Endothelial cell of umbilical vein (primary cell): ENCODE data around the gene DMD. TPM values are rescaled to one million over a fixed set of nuclear protein-coding genes. Genes with fewer than 3 reads are reported as not detected.

ENCODE experiments used
- BruUV-seq: library from RNA; stranded (reverse); fragments of 400-500 nt; replicated peaks from 2 replicates; lab custom pipeline; 2021; lab: Mats Ljungman, UMichigan
- CTCF ChIA-PET: fragments of 300-600, 350-600 bp; sonication (Branson Sonifier 250); formaldehyde crosslinking; loops from one replicate; lab custom pipeline; 2021; ENCODE audit warnings: antibody characterized with exemption, inconsistent platforms; lab: Charles Lee
- POLR2A ChIA-PET: fragments of 300-600, 350-600 bp; sonication (Branson Sonifier 250); formaldehyde crosslinking; loops from one replicate; lab custom pipeline; 2021; ENCODE audit warnings: antibody characterized with exemption, inconsistent platforms; lab: Charles Lee
- DNase-seq: peaks from one replicate; pipeline ENCODE4 v3.0.0-alpha.2; 2011; ENCODE audit warnings: low read depth, low spot score
- FAIRE-seq: peaks from 2 replicates; lab custom pipeline; 2011; peaks lifted over from hg19 to GRCh38; lab: Jason Lieb, UNC
- H2AFZ ChIP-seq: 2 replicates; pipeline ENCODE4 v1.6.0; 2012; ENCODE audit warnings: low read depth, low read length, control low read depth, inconsistent platforms
- H3K27ac ChIP-seq: 2 replicates; pipeline ENCODE4 v1.5.1; 2011; ENCODE audit warnings: low read depth, mild to moderate bottlenecking, control low read depth, low read length, moderate library complexity; ENCODE audit not compliant: insufficient read depth
- H3K27me3 ChIP-seq, 2 experiments: 2 replicates each; pipeline versions ENCODE4 v1.6.0 to v1.6.1; 2011; ENCODE audit warnings: low read length in 2 of 2, mixed read lengths in 1 of 2; ENCODE audit not compliant: control insufficient read depth in 2 of 2, insufficient read depth in 2 of 2
- H3K36me3 ChIP-seq, 2 experiments: 2 replicates in 1 of 2; 3 replicates in 1 of 2; pipeline ENCODE4 v1.5.1; 2011; ENCODE audit warnings: low read length in 2 of 2, mild to moderate bottlenecking in 1 of 2, moderate library complexity in 1 of 2; ENCODE audit not compliant: control insufficient read depth in 2 of 2, insufficient read depth in 2 of 2; ENCODE audit errors: extremely low read depth in 1 of 2
- H3K4me1 ChIP-seq: 3 replicates; pipeline ENCODE4 v1.5.1; 2011; ENCODE audit warnings: mild to moderate bottlenecking, low read length; ENCODE audit not compliant: control insufficient read depth, insufficient read depth; ENCODE audit errors: extremely low read depth
- H3K4me2 ChIP-seq: 2 replicates; pipeline ENCODE4 v1.6.1; 2011; ENCODE audit warnings: low read length, control low read depth, mixed read lengths; ENCODE audit not compliant: insufficient read depth
- H3K4me3 ChIP-seq, 3 experiments: fragments of 200-600 bp in 1 of 3; sonication (generic), shearing (Covaris generic) in 1 of 3; replicated peaks in 1 of 3; 2 replicates each; pipeline ENCODE4 v1.5.1; 2011 to 2016; ENCODE audit warnings: control low read depth in 3 of 3, low read length in 3 of 3, mild to moderate bottlenecking in 2 of 3, inconsistent platforms in 1 of 3, low read depth in 1 of 3, moderate library complexity in 1 of 3; ENCODE audit not compliant: insufficient read depth in 1 of 3
- H3K79me2 ChIP-seq: 2 replicates; pipeline ENCODE4 v1.6.0; 2012; ENCODE audit warnings: low read length, inconsistent platforms; ENCODE audit not compliant: control insufficient read depth, insufficient read depth
- H3K9ac ChIP-seq: replicated peaks from 2 replicates; pipeline ENCODE3; 2011; ENCODE audit warnings: low read length, control low read depth; ENCODE audit not compliant: insufficient read depth; ENCODE audit errors: extremely low read depth
- H3K9me1 ChIP-seq: replicated peaks from 3 replicates; pipeline ENCODE4 v1.6.0; 2011; ENCODE audit warnings: mild to moderate bottlenecking, low read length; ENCODE audit not compliant: control insufficient read depth, insufficient read depth; ENCODE audit errors: extremely low read depth
- H3K9me3 ChIP-seq: replicated peaks from 2 replicates; pipeline ENCODE4 v1.5.1; 2012; ENCODE audit warnings: low read length, inconsistent platforms; ENCODE audit not compliant: control insufficient read depth, insufficient read depth
- H4K20me1 ChIP-seq: replicated peaks from 2 replicates; pipeline ENCODE3; 2011; ENCODE audit warnings: mild to moderate bottlenecking, low read length; ENCODE audit not compliant: control insufficient read depth, insufficient read depth; ENCODE audit errors: extremely low read depth
- EZH2 ChIP-seq: IDR thresholded peaks from 2 replicates; pipeline ENCODE4 v1.6.1; 2012; ENCODE audit warnings: borderline replicate concordance, low read depth, mild to moderate bottlenecking, moderate library complexity, low read length, inconsistent platforms; ENCODE audit not compliant: severe bottlenecking
- FOS ChIP-seq: IDR thresholded peaks from 2 replicates; pipeline ENCODE4 v1.6.1; 2011; ENCODE audit warnings: mild to moderate bottlenecking, low read length, moderate library complexity, borderline replicate concordance; ENCODE audit not compliant: insufficient read depth
- GATA2 ChIP-seq: IDR thresholded peaks from 2 replicates; pipeline ENCODE4 v1.7.0; 2011; ENCODE audit warnings: low read depth, mild to moderate bottlenecking, moderate library complexity, mixed read lengths, low read length; ENCODE audit not compliant: insufficient read length, insufficient read depth
- JUN ChIP-seq: IDR thresholded peaks from 2 replicates; pipeline ENCODE4 v1.6.1; 2011; ENCODE audit warnings: borderline replicate concordance, low read depth; ENCODE audit not compliant: insufficient read length, insufficient read depth
- MYC ChIP-seq: IDR thresholded peaks from one replicate; pipeline ENCODE4 v1.6.1; 2011; ENCODE audit warnings: mild to moderate bottlenecking, low read depth, low read length
- POLR2A ChIP-seq: IDR thresholded peaks from 2 replicates; pipeline ENCODE4 v1.6.1; 2012; ENCODE audit warnings: low read depth, mild to moderate bottlenecking, control low read depth, low read length
- POLR2AphosphoS5 ChIP-seq: IDR thresholded peaks from 2 replicates; pipeline ENCODE4 v1.6.1; 2012; ENCODE audit warnings: low read depth, mild to moderate bottlenecking, control low read depth, low read length, moderate library complexity; ENCODE audit not compliant: insufficient read depth
- dilution Hi-C: fragments of 300-500 bp; cut with MboI; formaldehyde crosslinking; loops from one replicate; pipeline ENCODE4 v1.15.0; 2019; ENCODE audit warnings: low sequenced_read_pairs; ENCODE audit not compliant: extremely low pct_ligation_motif_present
- intact Hi-C: fragments of 100-400 bp; cut with micrococcal nuclease; formaldehyde crosslinking; loops from one replicate; pipeline ENCODE4 v1.10.0; 2022
- polyA plus RNA-seq, 4 experiments: library from polyadenylated mRNA; depleted of rRNA in 3 of 4; stranded (reverse) in 3 of 4; unstranded in 1 of 4; fragments of >200 nt; gene quantifications; 2 replicates each; pipeline versions ENCODE4 v1.2.1 to v1.2.3, GENCODE V29; 2011 to 2012; ENCODE audit warnings: missing spikeins in 1 of 4
- total RNA-seq: library from RNA; stranded (reverse); gene quantifications from 2 replicates; pipeline ENCODE4 v1.2.3, GENCODE V29; 2021
- TF ChIP-seq, protein P1 (sequence below): IDR thresholded peaks from 2 replicates; pipeline ENCODE4 v1.6.1; 2011; ENCODE audit not compliant: insufficient read depth, insufficient read length
- TF ChIP-seq, protein P2 (sequence below), 2 donors: IDR thresholded peaks; 1 replicate in 1 of 2; 2 replicates in 1 of 2; pipeline ENCODE4 v1.5.1; 2011; ENCODE audit warnings: low read length in 2 of 2, mild to moderate bottlenecking in 2 of 2, moderate library complexity in 2 of 2, control low read depth in 1 of 2, inconsistent platforms in 1 of 2, low read depth in 1 of 2; ENCODE audit not compliant: insufficient read depth in 1 of 2; ENCODE audit errors: extremely low read depth in 1 of 2

Gene DMD
- total and polyA plus RNA-seq, 2 donors (not counting 3 experiments of a cell fraction or from before 2014, with no cell fraction given) = 7.3 to 9.0 TPM

DNA sequence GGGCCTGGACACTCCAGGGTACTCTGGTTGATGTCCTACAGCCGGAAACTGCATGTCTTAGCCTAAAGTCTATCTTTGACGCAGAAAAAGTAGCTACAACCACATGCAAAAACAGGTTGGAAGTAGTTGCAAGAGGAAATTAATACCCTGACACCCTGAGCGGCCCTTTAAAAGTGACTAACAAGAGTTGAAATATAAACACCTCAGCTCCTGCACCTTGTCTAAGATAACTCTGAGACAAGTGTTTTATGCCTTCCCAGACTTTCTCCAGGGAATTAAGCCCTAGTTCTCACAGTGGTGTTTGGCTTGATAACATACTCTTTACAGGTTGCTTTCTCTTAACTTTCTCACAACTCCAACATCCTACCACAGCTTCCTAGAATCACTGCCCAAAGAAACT lies 943.1 kb downstream of the DMD start:
- CTCF ChIA-PET = no interaction called here
- no peak for FAIRE-seq
- no TSS peak for BruUV-seq

More for the DNA sequence above, 943.1 kb downstream of the DMD start:
- no peaks in the 10 kb centered on the region for H3K4me1 ChIP-seq
- no peak overlapping the region for H2AFZ ChIP-seq
- intact Hi-C loops = no loop called here
- no peaks in the 10 kb centered on the region for H3K36me3 ChIP-seq
- TF ChIP-seq POLR2A (no peak), FOS (no peak), EZH2 (no peak), MYC (no peak), JUN (no peak), POLR2AphosphoS5 (no peak), GATA2 (no peak)
- TF ChIP-seq, protein P1, sequence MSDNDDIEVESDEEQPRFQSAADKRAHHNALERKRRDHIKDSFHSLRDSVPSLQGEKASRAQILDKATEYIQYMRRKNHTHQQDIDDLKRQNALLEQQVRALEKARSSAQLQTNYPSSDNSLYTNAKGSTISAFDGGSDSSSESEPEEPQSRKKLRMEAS = no peak
- TF ChIP-seq, protein P2, sequence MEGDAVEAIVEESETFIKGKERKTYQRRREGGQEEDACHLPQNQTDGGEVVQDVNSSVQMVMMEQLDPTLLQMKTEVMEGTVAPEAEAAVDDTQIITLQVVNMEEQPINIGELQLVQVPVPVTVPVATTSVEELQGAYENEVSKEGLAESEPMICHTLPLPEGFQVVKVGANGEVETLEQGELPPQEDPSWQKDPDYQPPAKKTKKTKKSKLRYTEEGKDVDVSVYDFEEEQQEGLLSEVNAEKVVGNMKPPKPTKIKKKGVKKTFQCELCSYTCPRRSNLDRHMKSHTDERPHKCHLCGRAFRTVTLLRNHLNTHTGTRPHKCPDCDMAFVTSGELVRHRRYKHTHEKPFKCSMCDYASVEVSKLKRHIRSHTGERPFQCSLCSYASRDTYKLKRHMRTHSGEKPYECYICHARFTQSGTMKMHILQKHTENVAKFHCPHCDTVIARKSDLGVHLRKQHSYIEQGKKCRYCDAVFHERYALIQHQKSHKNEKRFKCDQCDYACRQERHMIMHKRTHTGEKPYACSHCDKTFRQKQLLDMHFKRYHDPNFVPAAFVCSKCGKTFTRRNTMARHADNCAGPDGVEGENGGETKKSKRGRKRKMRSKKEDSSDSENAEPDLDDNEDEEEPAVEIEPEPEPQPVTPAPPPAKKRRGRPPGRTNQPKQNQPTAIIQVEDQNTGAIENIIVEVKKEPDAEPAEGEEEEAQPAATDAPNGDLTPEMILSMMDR (IDR thresholded peaks at IDR 0.05; ENCODE audit: extremely low read depth in 1 of 2, insufficient read depth in 1 of 2, low read depth in 1 of 2, low read length in 2 of 2) = no peak
- POLR2A ChIA-PET = no interaction called here
- no peaks in the 10 kb centered on the region for H4K20me1 ChIP-seq
- no peak for DNase-seq
- H3K79me2 ChIP-seq = no peaks in the 10 kb centered on the region
- no peak overlapping the region for H3K4me2 ChIP-seq
- no peak overlapping the region for H3K27ac ChIP-seq
- H3K27me3 ChIP-seq = no peaks in the 10 kb centered on the region
- H3K9me3 ChIP-seq = no peaks in the 10 kb centered on the region
- H3K4me3 ChIP-seq = no peak overlapping the region
- no peak overlapping the region for H3K9ac ChIP-seq
- H3K9me1 ChIP-seq = no peaks in the 10 kb centered on the region
- dilution Hi-C loops = no loop called here
